H9 (cell line): Measurements from ENCODE around the gene MYDGF. TPM values are rescaled to one million over a fixed set of nuclear protein-coding genes. Genes with fewer than 3 reads are reported as not detected.

Experiments used
- DNase-seq: peaks from one replicate; pipeline ENCODE4 v3.0.0-alpha.2; 2017
- H2AFZ ChIP-seq: one replicate; pipeline ENCODE4 v1.6.1; 2013; ENCODE audit warnings: mild to moderate bottlenecking, low read length, control low read depth, moderate library complexity
- H2AK5ac ChIP-seq: 2 replicates; pipeline ENCODE4 v1.6.1; 2013; ENCODE audit warnings: low read length, control low read depth, mixed read lengths; ENCODE audit not compliant: insufficient read length
- H2BK120ac ChIP-seq: one replicate; pipeline ENCODE4 v1.6.1; 2013; ENCODE audit warnings: low read depth, mild to moderate bottlenecking, low read length, control low read depth, inconsistent platforms; ENCODE audit not compliant: poor library complexity, severe bottlenecking
- H2BK12ac ChIP-seq: 2 replicates; pipeline ENCODE4 v1.6.1; 2013; ENCODE audit warnings: low read length, control low read depth, mixed read lengths, low read depth; ENCODE audit not compliant: insufficient read length
- H2BK15ac ChIP-seq: 2 replicates; pipeline ENCODE4 v1.6.1; 2013; ENCODE audit warnings: low read depth, low read length, control low read depth
- H2BK20ac ChIP-seq: one replicate; pipeline ENCODE4 v1.6.1; 2013; ENCODE audit warnings: low read depth, mild to moderate bottlenecking, low read length, control low read depth, inconsistent platforms; ENCODE audit not compliant: poor library complexity, severe bottlenecking
- H2BK5ac ChIP-seq: 2 replicates; pipeline ENCODE4 v1.6.1; 2013; ENCODE audit warnings: low read length, control low read depth, mixed read lengths; ENCODE audit not compliant: insufficient read length
- H3K14ac ChIP-seq: 2 replicates; pipeline ENCODE4 v1.6.1; 2013; ENCODE audit warnings: low read length, control low read depth; ENCODE audit not compliant: insufficient read depth
- H3K18ac ChIP-seq: 2 replicates; pipeline ENCODE4 v1.6.1; 2013; ENCODE audit warnings: low read depth, mild to moderate bottlenecking, mixed read lengths, low read length, control low read depth; ENCODE audit not compliant: insufficient read length
- H3K23ac ChIP-seq: 2 replicates; pipeline ENCODE4 v1.6.1; 2013; ENCODE audit warnings: low read length, control low read depth, mixed read lengths, low read depth; ENCODE audit not compliant: insufficient read length
- H3K23me2 ChIP-seq: 2 replicates; pipeline ENCODE4 v1.6.1; 2013; ENCODE audit warnings: low read depth, mild to moderate bottlenecking, mixed read lengths, low read length, control low read depth; ENCODE audit not compliant: insufficient read length, poor library complexity, severe bottlenecking
- H3K27ac ChIP-seq: 2 replicates; pipeline ENCODE4 v1.5.1; 2013; ENCODE audit warnings: low read length, control low read depth, mixed read lengths, low read depth; ENCODE audit not compliant: insufficient read length
- H3K27me3 ChIP-seq: 2 replicates; pipeline ENCODE4 v1.6.1; 2013; ENCODE audit warnings: low read length, control low read depth, inconsistent platforms; ENCODE audit not compliant: insufficient read depth
- H3K4ac ChIP-seq: 2 replicates; pipeline ENCODE4 v1.6.1; 2013; ENCODE audit warnings: low read depth, mild to moderate bottlenecking, control low read depth, inconsistent platforms, low read length, moderate library complexity
- H3K4me1 ChIP-seq: 2 replicates; pipeline ENCODE4 v1.6.1; 2013; ENCODE audit warnings: low read length, control low read depth, inconsistent platforms; ENCODE audit not compliant: insufficient read depth
- H3K4me2 ChIP-seq: 2 replicates; pipeline ENCODE4 v1.6.1; 2013; ENCODE audit warnings: low read length, control low read depth, mixed read lengths; ENCODE audit not compliant: insufficient read length, insufficient read depth
- H3K56ac ChIP-seq: 2 replicates; pipeline ENCODE4 v1.6.1; 2013; ENCODE audit warnings: low read depth, mild to moderate bottlenecking, mixed read lengths, low read length, control low read depth; ENCODE audit not compliant: insufficient read length
- H3K79me1 ChIP-seq: 2 replicates; pipeline ENCODE4 v1.6.1; 2013; ENCODE audit warnings: low read depth, mild to moderate bottlenecking, moderate library complexity, low read length, control low read depth, inconsistent platforms; ENCODE audit not compliant: insufficient read depth, poor library complexity, severe bottlenecking
- H3K79me2 ChIP-seq: 2 replicates; pipeline ENCODE4 v1.6.1; 2013; ENCODE audit warnings: low read length, control low read depth, inconsistent platforms; ENCODE audit not compliant: insufficient read depth
- H3K9ac ChIP-seq: 2 replicates; pipeline ENCODE4 v1.6.1; 2013; ENCODE audit warnings: low read length, control low read depth, mixed read lengths; ENCODE audit not compliant: insufficient read length; ENCODE audit errors: extremely low read depth
- H3K9me3 ChIP-seq: one replicate; pipeline ENCODE4 v1.6.1; 2013; ENCODE audit warnings: low read depth, low read length, inconsistent platforms; ENCODE audit not compliant: control insufficient read depth
- H3T11ph ChIP-seq: one replicate; pipeline ENCODE4 v1.6.1; 2013; ENCODE audit warnings: mild to moderate bottlenecking, low read length, control low read depth, inconsistent platforms
- H4K20me1 ChIP-seq: one replicate; pipeline ENCODE4 v1.6.1; 2013; ENCODE audit not compliant: control insufficient read depth, insufficient read length, insufficient read depth
- H4K5ac ChIP-seq: 2 replicates; pipeline ENCODE4 v1.6.1; 2013; ENCODE audit warnings: low read depth, mild to moderate bottlenecking, mixed read lengths, low read length, control low read depth; ENCODE audit not compliant: insufficient read length
- H4K8ac ChIP-seq: replicated peaks from 2 replicates; pipeline ENCODE4 v1.6.1; 2013; ENCODE audit warnings: low read length, control low read depth, mixed read lengths, low read depth; ENCODE audit not compliant: insufficient read length
- H4K91ac ChIP-seq: 2 replicates; pipeline ENCODE4 v1.6.1; 2013; ENCODE audit warnings: low read depth, mild to moderate bottlenecking, moderate library complexity, mixed read lengths, low read length, control low read depth; ENCODE audit not compliant: insufficient read length
- H3K27ac Mint-ChIP-seq, 3 experiments: 2 replicates in 2 of 3; 3 replicates in 1 of 3; pipeline ENCODE4 v1.8.0; 2020 to 2021; ENCODE audit warnings: mixed read lengths in 3 of 3, mild to moderate bottlenecking in 1 of 3, moderate library complexity in 1 of 3
- H3K27me3 Mint-ChIP-seq: 2 replicates; pipeline ENCODE4 v1.8.0; 2021; ENCODE audit warnings: low read depth, mild to moderate bottlenecking, moderate library complexity, mixed read lengths
- H3K36me3 Mint-ChIP-seq, 3 experiments: 2 replicates in 2 of 3; 3 replicates in 1 of 3; pipeline ENCODE4 v1.8.0; 2020 to 2021; ENCODE audit warnings: low read depth in 3 of 3, mixed read lengths in 3 of 3; ENCODE audit not compliant: insufficient read depth in 1 of 3
- H3K4me1 Mint-ChIP-seq, 2 experiments: 2 replicates each; pipeline ENCODE4 v1.8.0; 2020; ENCODE audit warnings: mixed read lengths in 2 of 2
- H3K4me3 Mint-ChIP-seq, 2 experiments: 2 replicates in 1 of 2; 3 replicates in 1 of 2; pipeline ENCODE4 v1.8.0; 2020 to 2021; ENCODE audit warnings: mild to moderate bottlenecking in 2 of 2, mixed read lengths in 2 of 2, moderate library complexity in 1 of 2
- H3K9me3 Mint-ChIP-seq, 2 experiments: 2 replicates in 1 of 2; 3 replicates in 1 of 2; pipeline ENCODE4 v1.8.0; 2020; ENCODE audit warnings: mild to moderate bottlenecking in 2 of 2, mixed read lengths in 2 of 2, moderate library complexity in 1 of 2
- CTCF ChIP-seq: fragments of 200-600 bp; sonication (generic); conservative IDR thresholded peaks from 3 replicates; pipeline ENCODE4 v1.8.0; 2021; ENCODE audit warnings: antibody characterized with exemption, mild to moderate bottlenecking
- WGBS: extraction: QIAGEN DNeasy Blood & Tissue Kit; methylation state at CpG from one replicate; pipeline ENCODE4 v1.1.7; 2013; ENCODE audit warnings: missing lambda C conversion rate, low lambda C conversion rate, mixed read lengths; ENCODE audit not compliant: insufficient read length; ENCODE audit errors: extremely low coverage; 5-methylcytosine and 5-hydroxymethylcytosine counted together
- total RNA-seq: library from RNA; stranded (reverse); gene quantifications from 2 replicates; pipeline ENCODE4 v1.2.1, GENCODE V29; 2021

MYDGF gene
- total RNA-seq, 1 experiment from 2014 or later, result 43.4 TPM

GRCh38 chr19:4620675-4621074 is 49.5 kb downstream of the MYDGF start:
- no peak overlapping the region for H2BK20ac ChIP-seq
- TF ChIP-seq CTCF, result no peak
- Mint-ChIP-seq H3K4me3 (no peak overlapping the region), H3K27me3 (peaks cover 27% of the 10 kb centered on the region), H3K36me3 (no peaks in the 10 kb centered on the region; a peak in 1 of 7 replicates), H3K4me1 (peaks cover 7 to 38% of the 10 kb centered on the region in 2 experiments), H3K27ac (no peak overlapping the region), H3K9me3 (no peaks in the 10 kb centered on the region)
- no peak overlapping the region for H2AFZ ChIP-seq
- no peaks in the 10 kb centered on the region for H3K9me3 ChIP-seq
- H3K27me3 ChIP-seq, result no peaks in the 10 kb centered on the region
- no peak overlapping the region for H3K4me2 ChIP-seq
- no CpG with 5 or more reads among the region's 2 CpGs for whole genome bisulfite sequencing
- H4K20me1 ChIP-seq, result no peaks in the 10 kb centered on the region
- no peak overlapping the region for H2BK5ac ChIP-seq
- no peak overlapping the region for H2BK12ac ChIP-seq
- H3K23ac ChIP-seq, result no peak overlapping the region
- H3K79me2 ChIP-seq, result no peaks in the 10 kb centered on the region
- H3T11ph ChIP-seq, result no peak overlapping the region
- no peaks in the 10 kb centered on the region for H3K79me1 ChIP-seq
- H2BK120ac ChIP-seq, result no peak overlapping the region
- DNase-seq, result no peak
- no peak overlapping the region for H3K14ac ChIP-seq
- H4K8ac ChIP-seq, result no peak overlapping the region
- no peak overlapping the region for H4K91ac ChIP-seq
- no peak overlapping the region for H4K5ac ChIP-seq
- no peak overlapping the region for H3K9ac ChIP-seq
- H3K27ac ChIP-seq, result no peak overlapping the region
- no peak overlapping the region for H2AK5ac ChIP-seq
- H3K56ac ChIP-seq, result no peak overlapping the region
- H2BK15ac ChIP-seq, result no peak overlapping the region
- no peak overlapping the region for H3K18ac ChIP-seq
- no peak overlapping the region for H3K4ac ChIP-seq
- H3K23me2 ChIP-seq, result no peaks in the 10 kb centered on the region
- no peaks in the 10 kb centered on the region for H3K4me1 ChIP-seq
